Measurements from ENCODE around the gene ZNF649. TPM values are rescaled to one million over a fixed set of nuclear protein-coding genes. Genes with fewer than 3 reads are reported as not detected.

ZNF649 gene
- total RNA-seq = 16.2 TPM
- polyA plus RNA-seq (ENCODE audit: insufficient read depth, low read depth, low replicate concordance) = 4.9 TPM
- long read RNA-seq, donor 1, partial matches to known transcripts = 12 of 16 reads
- long read RNA-seq, donor 1, other reads (novel, unspliced or antisense) = 0 of 16 reads
- long read RNA-seq, donor 2, partial matches to known transcripts = 0 of 1 reads
- long read RNA-seq, donor 2, other reads (novel, unspliced or antisense) = 0 of 1 reads
- long read RNA-seq, donor 3, transcript ZNF649-201 (5 exons, 3,197 nt) = major isoform, 8 of 18 reads
- long read RNA-seq, donor 3, partial matches to known transcripts = 10 of 18 reads
- long read RNA-seq, donor 3, other reads (novel, unspliced or antisense) = 0 of 18 reads
- long read RNA-seq, donor 4, transcript ZNF649-201 (5 exons, 3,197 nt) = major isoform, 5 of 5 reads
- long read RNA-seq, donor 4, partial matches to known transcripts = 0 of 5 reads
- long read RNA-seq, donor 4, other reads (novel, unspliced or antisense) = 0 of 5 reads
- long read RNA-seq, donor 5, partial matches to known transcripts = 0 of 1 reads
- long read RNA-seq, donor 5, other reads (novel, unspliced or antisense) = 0 of 1 reads
- long read RNA-seq, donor 6, transcript ZNF649-201 (5 exons, 3,197 nt) = major isoform, 5 of 5 reads
- long read RNA-seq, donor 6, partial matches to known transcripts = 0 of 5 reads
- long read RNA-seq, donor 6, other reads (novel, unspliced or antisense) = 0 of 5 reads
- long read RNA-seq, donor 7, transcript ZNF649-201 (5 exons, 3,197 nt) = major isoform, 10 of 13 reads
- long read RNA-seq, donor 7, partial matches to known transcripts = 0 of 13 reads
- long read RNA-seq, donor 7, other reads (novel, unspliced or antisense) = 3 of 13 reads
- long read RNA-seq, donor 8, transcript ZNF649-201 (5 exons, 3,197 nt) = major isoform, 10 of 21 reads
- long read RNA-seq, donor 8, partial matches to known transcripts = 11 of 21 reads
- long read RNA-seq, donor 8, other reads (novel, unspliced or antisense) = 0 of 21 reads
- long read RNA-seq, donor 9, partial matches to known transcripts = 0 of 2 reads
- long read RNA-seq, donor 9, other reads (novel, unspliced or antisense) = 0 of 2 reads
- long read RNA-seq, donor 10, transcript ZNF649-201 (5 exons, 3,197 nt) = major isoform, 7 of 7 reads
- long read RNA-seq, donor 10, partial matches to known transcripts = 0 of 7 reads
- long read RNA-seq, donor 10, other reads (novel, unspliced or antisense) = 0 of 7 reads

- intact Hi-C loops (cut with DNase I) = no loop called here
- H3K4me3 ChIP-seq (ENCODE audit: low read length in 3 of 3) = peak within 1 kb of the TSS; percentile 93 to 99 (median 94)
- H3K9ac ChIP-seq (ENCODE audit: low read length in 3 of 3) = peak within 1 kb of the TSS; percentile 85 to 97 (median 85)
- H3K27ac ChIP-seq (ENCODE audit: low read depth in 2 of 2, low read length in 2 of 2) = peak within 1 kb of the TSS; percentile 84 to 86
- peak; percentile 87 to 96 (median 92) for DNase-seq
- no peaks in the 10 kb centered on the region for H3K27me3 ChIP-seq (ENCODE audit: control insufficient read depth, insufficient read depth, low read length)
- FAIRE-seq = no peak
- H3K4me1 ChIP-seq (ENCODE audit: control insufficient read depth in 2 of 3, insufficient read depth in 2 of 3, low read depth in 1 of 3, low read length in 3 of 3) = peaks cover 0 to 2% (median 0%) of the 10 kb centered on the region in 3 donors
- peaks cover 0 to 9% (median 0%) of the 10 kb centered on the region in 3 donors for H3K9me3 ChIP-seq (ENCODE audit: control insufficient read depth in 2 of 3, insufficient read depth in 1 of 3, low read length in 3 of 3)
- no peak for TF ChIP-seq CTCF (IDR thresholded peaks at IDR 0.05; ENCODE audit: borderline replicate concordance, extremely low read depth, insufficient read depth)
- H3K36me3 ChIP-seq (ENCODE audit: control insufficient read depth in 2 of 3, insufficient read depth in 3 of 3, low read length in 3 of 3) = peaks cover 4 to 8% (median 6%) of the 10 kb centered on the region in 3 donors
Measured at GRCh38 chr19:51904331-51905165, at the start of gene ZNF649. ZNF649 (minus strand) TSS chr19:51905017; CDS start chr19:51900107, 4,910 bp downstream.

GRCh38 chr19:51948975-51949374 is 44.2 kb upstream of the ZNF649 start:
- FAIRE-seq (no peak), DNase-seq (peak; percentile 75 to 88 (median 78))
- peaks cover 13 to 17% (median 15%) of the 10 kb centered on the region in 3 donors for H3K36me3 ChIP-seq (ENCODE audit: control insufficient read depth in 2 of 3, insufficient read depth in 3 of 3, low read length in 3 of 3)
- peak overlapping the region; percentile 33 to 75 (median 52) for H3K9ac ChIP-seq (ENCODE audit: low read length in 3 of 3)
- H3K27me3 ChIP-seq (ENCODE audit: control insufficient read depth, insufficient read depth, low read length) = no peaks in the 10 kb centered on the region
- intact Hi-C loops (cut with DNase I) = no loop called here
- H3K27ac ChIP-seq (ENCODE audit: low read depth in 2 of 2, low read length in 2 of 2) = peak overlapping the region in 1 of 2 donors; percentile 38
- TF ChIP-seq CTCF (IDR thresholded peaks at IDR 0.05; ENCODE audit: borderline replicate concordance, extremely low read depth, insufficient read depth) = no peak
- H3K4me3 ChIP-seq (ENCODE audit: low read length in 3 of 3) = peak overlapping the region; percentile 57 to 71 (median 57)
- H3K9me3 ChIP-seq (ENCODE audit: control insufficient read depth in 2 of 3, insufficient read depth in 1 of 3, low read length in 3 of 3) = peaks cover 14 to 50% (median 24%) of the 10 kb centered on the region in 3 donors
- no peaks in the 10 kb centered on the region for H3K4me1 ChIP-seq (ENCODE audit: control insufficient read depth in 2 of 3, insufficient read depth in 2 of 3, low read depth in 1 of 3, low read length in 3 of 3)

- no peak overlapping the region for H3K4me3 ChIP-seq (ENCODE audit: low read length in 3 of 3)
Measured at GRCh38 chr19:51946602-51947001, 41.8 kb upstream of the ZNF649 start.

More at GRCh38 chr19:51946602-51947001, 41.8 kb upstream of the ZNF649 start:
- H3K9me3 ChIP-seq (ENCODE audit: control insufficient read depth in 2 of 3, insufficient read depth in 1 of 3, low read length in 3 of 3) = peaks cover 21 to 71% (median 31%) of the 10 kb centered on the region in 3 donors
- TF ChIP-seq CTCF (IDR thresholded peaks at IDR 0.05; ENCODE audit: borderline replicate concordance, extremely low read depth, insufficient read depth) = no peak
- H3K27ac ChIP-seq (ENCODE audit: low read depth in 2 of 2, low read length in 2 of 2) = no peak overlapping the region
- H3K27me3 ChIP-seq (ENCODE audit: control insufficient read depth, insufficient read depth, low read length) = no peaks in the 10 kb centered on the region
- peaks cover 34 to 41% (median 35%) of the 10 kb centered on the region in 3 donors for H3K36me3 ChIP-seq (ENCODE audit: control insufficient read depth in 2 of 3, insufficient read depth in 3 of 3, low read length in 3 of 3)
- intact Hi-C loops (cut with DNase I) = no loop called here
- no peaks in the 10 kb centered on the region for H3K4me1 ChIP-seq (ENCODE audit: control insufficient read depth in 2 of 3, insufficient read depth in 2 of 3, low read depth in 1 of 3, low read length in 3 of 3)
- FAIRE-seq (no peak), DNase-seq (no peak)
- H3K9ac ChIP-seq (ENCODE audit: low read length in 3 of 3) = no peak overlapping the region
